RWPE2 (cell line): ENCODE results near the gene INSRR.
A peak's percentile ranks its signal among the peaks of the same experiment; 100 is the strongest.

ENCODE experiments used
- ATAC-seq: fragments of 200-7000 bp; cut with Tn5 transposase; 3 replicates; pipeline ENCODE4 v1.9.1; 2021; ENCODE audit warnings: low read depth
- DNase-seq: peaks from one replicate; pipeline ENCODE4 v3.0.0-alpha.2; 2020; ENCODE audit warnings: low spot score
- H3K27ac ChIP-seq: fragments of 450-650 bp; 2 replicates; pipeline ENCODE4 v1.5.1; 2017; ENCODE audit warnings: mild to moderate bottlenecking; ENCODE audit not compliant: poor library complexity, severe bottlenecking
- H3K27me3 ChIP-seq: fragments of 250-450 bp; sonication (Bioruptor Pico); 2 replicates; pipeline ENCODE4 v1.5.1; 2021; ENCODE audit warnings: mild to moderate bottlenecking, moderate library complexity; ENCODE audit not compliant: insufficient read depth, poor library complexity, severe bottlenecking
- H3K36me3 ChIP-seq: fragments of 250-450 bp; sonication (Bioruptor Pico); 2 replicates; pipeline ENCODE4 v1.5.1; 2020; ENCODE audit warnings: low read depth, mild to moderate bottlenecking, moderate library complexity
- H3K4me1 ChIP-seq: fragments of 250-450 bp; sonication (Bioruptor Pico); 2 replicates; pipeline ENCODE4 v1.5.1; 2021; ENCODE audit warnings: mild to moderate bottlenecking, moderate library complexity; ENCODE audit not compliant: insufficient read depth, poor library complexity, severe bottlenecking
- H3K4me3 ChIP-seq: fragments of 250-450 bp; sonication (Bioruptor Pico); 2 replicates; pipeline ENCODE4 v1.5.1; 2021; ENCODE audit warnings: mild to moderate bottlenecking, moderate library complexity; ENCODE audit not compliant: severe bottlenecking
- H3K9me3 ChIP-seq: fragments of 250-450 bp; sonication (Bioruptor Pico); 2 replicates; pipeline ENCODE4 v1.5.1; 2021; ENCODE audit warnings: mild to moderate bottlenecking, moderate library complexity; ENCODE audit not compliant: severe bottlenecking
- TF ChIP-seq, protein P1 (sequence below): fragments of 450-650 bp; IDR thresholded peaks from one replicate; pipeline ENCODE4 v1.5.1; 2017; ENCODE audit warnings: mild to moderate bottlenecking, moderate library complexity; ENCODE audit not compliant: poor library complexity, severe bottlenecking

Gene INSRR

DNA sequence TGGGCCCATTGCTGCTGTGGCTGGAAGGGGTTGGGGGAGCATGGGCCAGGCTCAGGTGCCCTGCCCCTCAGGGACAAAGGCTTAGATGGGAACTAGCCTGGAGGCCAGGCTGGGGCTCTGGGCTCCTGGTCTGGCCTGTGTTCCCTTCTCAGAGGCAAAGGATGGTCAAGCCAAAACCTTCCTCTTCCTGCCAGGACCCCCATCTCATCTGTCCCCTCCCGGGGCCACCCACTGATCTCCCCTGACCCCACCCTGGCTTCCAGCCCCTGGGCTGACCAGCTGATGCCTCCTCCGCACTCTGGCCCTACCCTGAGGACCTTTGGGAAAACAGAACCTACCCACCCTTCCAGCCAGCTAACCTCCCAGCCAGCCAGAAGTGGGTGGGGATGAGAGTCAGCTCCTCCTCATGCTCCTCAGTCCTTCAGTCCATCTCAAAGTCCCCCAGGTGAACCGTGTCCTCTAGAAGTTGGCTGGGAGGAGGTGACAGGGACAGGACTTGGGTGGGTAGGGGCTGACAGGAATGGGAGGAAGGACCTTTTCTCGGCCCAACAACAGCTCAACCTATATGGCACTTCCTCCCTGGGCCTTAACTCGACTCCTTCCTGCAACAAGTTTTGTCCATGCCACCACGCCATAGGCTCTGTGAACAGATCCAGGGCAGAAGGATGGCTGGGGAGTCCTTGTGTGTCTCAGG lies 42.1 kb upstream of the INSRR start:
- Histone ChIP-seq H3K27ac (no peak overlapping the region), H3K9me3 (no peaks in the 10 kb centered on the region), H3K4me3 (no peak overlapping the region), H3K4me1 (peaks cover 28% of the 10 kb centered on the region), H3K27me3 (no peaks in the 10 kb centered on the region), H3K36me3 (no peaks in the 10 kb centered on the region)
- ATAC-seq = no peak
- DNase-seq = no peak
- TF ChIP-seq, protein P1, sequence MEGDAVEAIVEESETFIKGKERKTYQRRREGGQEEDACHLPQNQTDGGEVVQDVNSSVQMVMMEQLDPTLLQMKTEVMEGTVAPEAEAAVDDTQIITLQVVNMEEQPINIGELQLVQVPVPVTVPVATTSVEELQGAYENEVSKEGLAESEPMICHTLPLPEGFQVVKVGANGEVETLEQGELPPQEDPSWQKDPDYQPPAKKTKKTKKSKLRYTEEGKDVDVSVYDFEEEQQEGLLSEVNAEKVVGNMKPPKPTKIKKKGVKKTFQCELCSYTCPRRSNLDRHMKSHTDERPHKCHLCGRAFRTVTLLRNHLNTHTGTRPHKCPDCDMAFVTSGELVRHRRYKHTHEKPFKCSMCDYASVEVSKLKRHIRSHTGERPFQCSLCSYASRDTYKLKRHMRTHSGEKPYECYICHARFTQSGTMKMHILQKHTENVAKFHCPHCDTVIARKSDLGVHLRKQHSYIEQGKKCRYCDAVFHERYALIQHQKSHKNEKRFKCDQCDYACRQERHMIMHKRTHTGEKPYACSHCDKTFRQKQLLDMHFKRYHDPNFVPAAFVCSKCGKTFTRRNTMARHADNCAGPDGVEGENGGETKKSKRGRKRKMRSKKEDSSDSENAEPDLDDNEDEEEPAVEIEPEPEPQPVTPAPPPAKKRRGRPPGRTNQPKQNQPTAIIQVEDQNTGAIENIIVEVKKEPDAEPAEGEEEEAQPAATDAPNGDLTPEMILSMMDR = no peak

DNA sequence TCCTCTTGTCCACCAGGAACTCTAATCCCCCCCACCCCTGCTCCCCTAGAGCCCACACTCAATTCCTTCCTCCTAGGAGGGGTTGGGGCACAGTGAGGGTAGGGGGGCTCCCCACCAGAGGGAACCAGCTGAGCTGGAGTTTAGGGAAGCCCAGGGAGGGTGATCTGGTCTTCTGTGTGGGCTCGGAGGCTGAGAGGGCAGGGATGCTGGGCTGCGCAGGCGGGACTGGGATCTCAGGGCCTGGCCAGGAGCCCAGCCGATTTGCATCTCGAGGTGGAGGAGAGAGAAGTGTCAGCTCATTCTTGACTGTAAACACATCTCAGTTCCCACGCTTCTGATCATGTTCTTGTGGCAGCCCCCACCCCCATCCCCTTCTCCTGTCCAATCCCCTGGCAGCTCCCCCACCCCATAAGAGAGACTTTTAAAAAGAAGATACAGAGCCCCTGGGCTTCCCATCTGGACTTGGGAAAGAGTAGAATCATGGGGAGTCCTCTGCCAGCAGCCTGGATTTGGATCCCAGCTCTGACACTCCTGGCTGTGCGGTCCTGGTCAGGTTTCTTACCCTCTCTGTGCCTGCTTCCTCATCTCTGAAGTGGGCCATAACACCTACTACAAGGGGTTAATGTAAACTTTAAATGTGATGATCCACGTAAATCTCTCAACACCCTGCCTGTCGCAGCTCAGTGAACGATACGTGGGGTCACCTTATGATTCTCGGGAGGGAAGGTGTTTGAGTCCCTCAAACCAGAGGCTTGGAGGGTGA lies 41.2 kb upstream of the INSRR start:
- Histone ChIP-seq H3K4me1 (peaks cover 35% of the 10 kb centered on the region), H3K4me3 (no peak overlapping the region), H3K9me3 (no peaks in the 10 kb centered on the region), H3K36me3 (no peaks in the 10 kb centered on the region), H3K27ac (no peak overlapping the region), H3K27me3 (no peaks in the 10 kb centered on the region)
- no peak for DNase-seq
- TF ChIP-seq, protein P1 = no peak
- no peak for ATAC-seq

DNA sequence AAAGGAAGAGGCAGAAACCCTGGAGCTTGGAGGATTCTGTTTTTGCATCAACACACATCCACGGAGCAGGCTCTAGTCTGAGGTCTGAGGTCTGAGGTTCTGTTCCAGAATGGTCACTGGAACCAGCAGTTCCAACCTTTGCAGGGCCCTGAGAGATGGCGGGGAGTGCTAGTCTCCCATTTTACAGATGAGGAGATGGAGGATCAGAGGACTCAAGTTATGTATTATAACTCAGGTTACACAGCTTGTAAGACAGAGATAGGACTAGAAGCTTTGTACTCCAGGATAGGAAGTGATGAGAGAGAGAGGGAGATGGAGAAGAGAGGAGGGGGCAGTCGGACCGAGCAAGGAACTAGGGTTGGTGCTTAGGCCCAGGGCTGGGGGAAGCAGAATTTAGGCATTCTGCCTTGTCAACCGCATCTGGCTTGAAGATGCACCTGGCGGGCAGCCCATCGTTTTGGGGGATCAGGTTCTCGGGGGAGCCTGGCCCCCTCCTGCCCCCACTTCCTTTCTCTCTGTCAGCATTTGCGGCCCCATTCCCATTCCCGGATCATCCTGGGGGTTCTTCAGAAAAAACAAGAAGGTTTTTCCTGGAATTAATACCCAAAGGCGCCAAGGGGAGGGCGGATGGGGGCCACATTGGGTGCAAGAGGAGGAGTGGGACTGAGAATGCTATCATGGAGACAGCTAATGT lies 40.2 kb upstream of the INSRR start:
- TF ChIP-seq, protein P1 = no peak
- Histone ChIP-seq H3K4me1 (peaks cover 35% of the 10 kb centered on the region), H3K27me3 (no peaks in the 10 kb centered on the region), H3K36me3 (no peaks in the 10 kb centered on the region), H3K9me3 (no peaks in the 10 kb centered on the region), H3K27ac (peak overlapping the region; percentile 97), H3K4me3 (no peak overlapping the region)
- ATAC-seq = no peak
- DNase-seq = no peak

DNA sequence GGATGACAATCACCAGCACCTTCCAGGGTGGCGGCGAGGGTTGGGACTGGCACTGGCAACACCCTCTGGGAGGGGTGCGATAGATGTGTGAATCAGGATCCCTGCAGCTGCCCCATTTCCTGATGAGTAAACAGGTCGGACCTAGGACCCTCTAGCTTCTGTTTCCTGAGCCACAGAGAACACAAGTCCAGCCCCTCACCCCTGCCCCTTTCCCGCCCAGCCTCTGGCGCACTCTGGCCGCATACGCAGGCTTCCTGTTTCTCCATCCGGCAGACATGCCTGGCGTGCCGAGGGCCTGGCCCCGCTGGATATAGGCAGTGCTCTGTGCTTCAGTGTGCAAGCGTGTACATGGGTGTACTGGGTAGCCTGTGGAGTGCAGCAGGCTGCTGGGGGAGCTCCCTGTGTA lies 39.2 kb upstream of the INSRR start:
- DNase-seq (no peak), ATAC-seq (peak; percentile 36)
- Histone ChIP-seq H3K27me3 (no peaks in the 10 kb centered on the region), H3K36me3 (no peaks in the 10 kb centered on the region), H3K9me3 (no peaks in the 10 kb centered on the region), H3K4me1 (peaks cover 35% of the 10 kb centered on the region), H3K4me3 (no peak overlapping the region), H3K27ac (peak overlapping the region; percentile 97)
- TF ChIP-seq, protein P1 = no peak
